Measurements from ENCODE around the gene PAX7.

PAX7 gene

DNA sequence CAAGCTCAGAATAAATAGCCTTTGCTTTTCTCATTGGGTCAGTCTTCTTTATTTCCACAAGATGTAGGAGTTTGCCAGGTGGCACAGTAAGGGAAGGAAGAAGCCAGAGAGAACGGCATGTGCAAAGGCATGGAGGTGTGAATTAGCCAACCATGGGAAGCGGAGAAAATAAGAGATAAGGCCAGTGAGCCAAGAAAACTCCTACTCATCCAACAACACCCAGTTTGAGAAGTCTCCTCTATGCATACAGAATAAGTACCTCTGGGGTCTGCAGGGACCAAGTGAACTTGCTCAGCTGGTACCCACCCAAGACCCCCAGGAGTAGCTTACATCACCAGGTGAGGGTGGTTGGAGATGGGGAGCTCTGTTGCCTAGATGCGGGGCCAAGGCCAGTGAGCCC is 162.1 kb downstream of the PAX7 start:
- TF ChIP-seq, protein P1, sequence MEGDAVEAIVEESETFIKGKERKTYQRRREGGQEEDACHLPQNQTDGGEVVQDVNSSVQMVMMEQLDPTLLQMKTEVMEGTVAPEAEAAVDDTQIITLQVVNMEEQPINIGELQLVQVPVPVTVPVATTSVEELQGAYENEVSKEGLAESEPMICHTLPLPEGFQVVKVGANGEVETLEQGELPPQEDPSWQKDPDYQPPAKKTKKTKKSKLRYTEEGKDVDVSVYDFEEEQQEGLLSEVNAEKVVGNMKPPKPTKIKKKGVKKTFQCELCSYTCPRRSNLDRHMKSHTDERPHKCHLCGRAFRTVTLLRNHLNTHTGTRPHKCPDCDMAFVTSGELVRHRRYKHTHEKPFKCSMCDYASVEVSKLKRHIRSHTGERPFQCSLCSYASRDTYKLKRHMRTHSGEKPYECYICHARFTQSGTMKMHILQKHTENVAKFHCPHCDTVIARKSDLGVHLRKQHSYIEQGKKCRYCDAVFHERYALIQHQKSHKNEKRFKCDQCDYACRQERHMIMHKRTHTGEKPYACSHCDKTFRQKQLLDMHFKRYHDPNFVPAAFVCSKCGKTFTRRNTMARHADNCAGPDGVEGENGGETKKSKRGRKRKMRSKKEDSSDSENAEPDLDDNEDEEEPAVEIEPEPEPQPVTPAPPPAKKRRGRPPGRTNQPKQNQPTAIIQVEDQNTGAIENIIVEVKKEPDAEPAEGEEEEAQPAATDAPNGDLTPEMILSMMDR (conservative IDR thresholded peaks at IDR 0.05; ENCODE audit: low read depth), result no peak
- DNase-seq (ENCODE audit: low spot score), result no peak
- H3K27ac ChIP-seq, result no peak overlapping the region
- CTCF ChIA-PET, result no interaction called here
- POLR2A ChIA-PET (ENCODE audit: low non-redundant PET), result no interaction called here

GRCh38 chr1:18793164-18793563 is 162.5 kb downstream of the PAX7 start:
- POLR2A ChIA-PET (ENCODE audit: low non-redundant PET), result no interaction called here
- no peak for DNase-seq (ENCODE audit: low spot score)
- CTCF ChIA-PET, result no interaction called here
- H3K27ac ChIP-seq, result no peak overlapping the region
- TF ChIP-seq, protein P1 (conservative IDR thresholded peaks at IDR 0.05; ENCODE audit: low read depth), result no peak

DNA sequence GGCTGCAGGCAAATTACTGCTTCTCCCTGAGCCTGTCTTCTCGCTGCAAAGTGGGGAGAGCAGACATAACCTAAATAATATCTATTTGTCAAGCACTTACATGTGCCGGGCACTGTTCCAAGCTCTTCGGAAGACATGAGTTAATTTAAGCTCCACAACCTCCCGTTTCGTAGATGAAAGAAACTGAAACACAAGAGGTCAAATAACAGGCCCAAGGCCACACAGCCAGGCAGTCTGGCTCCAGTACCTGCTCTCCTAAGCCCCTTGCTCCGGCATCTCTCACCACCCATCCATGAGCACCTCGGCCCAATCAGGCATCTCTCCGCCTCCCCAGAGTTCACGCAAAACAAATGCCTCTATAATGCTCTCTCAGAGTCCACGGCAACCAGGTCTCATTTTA is 163.4 kb downstream of the PAX7 start:
- TF ChIP-seq, protein P1 (conservative IDR thresholded peaks at IDR 0.05; ENCODE audit: low read depth), result no peak
- DNase-seq (ENCODE audit: low spot score), result no peak
- POLR2A ChIA-PET (ENCODE audit: low non-redundant PET), result no interaction called here
- no peak overlapping the region for H3K27ac ChIP-seq
- CTCF ChIA-PET, result no interaction called here

DNA sequence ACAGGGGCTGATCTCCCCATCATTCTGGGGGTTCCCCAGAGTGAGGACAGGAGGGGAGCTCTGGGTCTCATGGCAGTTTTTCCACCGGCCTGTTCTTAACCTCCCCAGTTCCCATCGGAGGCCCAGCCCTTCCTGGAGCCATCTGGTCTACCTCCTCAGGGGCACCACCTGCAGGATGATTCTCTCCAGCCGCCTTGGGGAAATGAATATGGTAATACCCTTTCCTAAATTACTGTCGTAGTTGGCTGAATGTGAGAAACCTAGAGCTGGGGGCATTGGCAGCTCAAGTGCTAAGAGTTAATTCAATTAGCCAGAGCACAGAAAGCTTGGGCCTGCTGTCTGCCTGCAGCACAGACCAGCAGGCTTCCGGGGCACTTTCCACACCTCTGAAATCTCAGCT is 163.9 kb downstream of the PAX7 start:
- H3K27ac ChIP-seq, result no peak overlapping the region
- TF ChIP-seq, protein P1 (conservative IDR thresholded peaks at IDR 0.05; ENCODE audit: low read depth), result no peak
- ChIA-PET POLR2A (ENCODE audit: low non-redundant PET) (no interaction called here), CTCF (interaction anchor here (2.0 kb wide), 1 partner anchor 197 kb away, joined by 6 read pairs; no protein-coding TSS in a partner anchor)
- peak; percentile 18 for DNase-seq (ENCODE audit: low spot score)

DNA sequence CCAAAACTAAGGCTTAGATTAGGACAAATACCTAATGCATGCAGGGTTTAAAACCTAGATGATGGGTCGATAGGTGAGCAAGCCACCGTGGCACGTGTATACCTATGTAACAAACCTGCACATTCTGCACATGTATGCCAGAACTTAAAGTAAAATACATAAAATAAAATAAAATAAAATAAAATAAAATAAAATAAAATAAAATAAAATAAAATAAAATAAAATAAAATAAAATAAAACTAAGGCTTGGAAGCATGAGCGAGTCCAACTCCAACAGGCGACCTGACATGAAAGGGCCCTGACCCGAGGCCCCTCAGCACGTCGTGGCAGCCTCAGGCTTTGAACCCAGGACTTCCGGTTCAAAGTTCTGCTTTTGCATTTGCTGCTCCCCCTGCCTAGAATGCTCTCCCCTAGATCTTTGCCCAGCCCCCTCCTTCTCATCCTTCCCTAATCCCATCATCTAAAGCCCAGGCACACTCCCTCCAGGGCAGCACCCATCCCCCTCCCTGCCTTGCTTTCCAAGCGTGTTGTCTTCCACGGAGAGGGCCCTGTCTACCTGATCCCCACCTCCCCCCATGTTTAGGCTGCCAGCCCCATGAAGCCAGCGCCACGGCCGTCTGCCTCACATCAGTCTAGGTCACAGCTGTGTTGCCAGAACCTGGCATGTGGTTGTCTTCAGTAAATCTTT is 164.5 kb downstream of the PAX7 start:
- no peak for DNase-seq (ENCODE audit: low spot score)
- CTCF ChIA-PET, result interaction anchor here (2.0 kb wide), 1 partner anchor 198 kb away, joined by 6 read pairs; no protein-coding TSS in a partner anchor
- TF ChIP-seq, protein P1 (conservative IDR thresholded peaks at IDR 0.05; ENCODE audit: low read depth), result no peak
- H3K27ac ChIP-seq, result no peak overlapping the region
- POLR2A ChIA-PET (ENCODE audit: low non-redundant PET), result no interaction called here

- CTCF ChIA-PET, result interaction anchor here (0.7 kb wide), 1 partner anchor 473 kb away, joined by 3 read pairs; no protein-coding TSS in a partner anchor
These were observed 166.3 kb downstream of the PAX7 start for GRCh38 chr1:18796950-18797349.

More at GRCh38 chr1:18796950-18797349, 166.3 kb downstream of the PAX7 start:
- DNase-seq (ENCODE audit: low spot score), result no peak
- TF ChIP-seq, protein P1 (conservative IDR thresholded peaks at IDR 0.05; ENCODE audit: low read depth), result no peak
- POLR2A ChIA-PET (ENCODE audit: low non-redundant PET), result no interaction called here
- H3K27ac ChIP-seq, result no peak overlapping the region

Measured in RWPE1 (cell line).